GM19328 (cell line): ENCODE measurements around the gene EVA1A.

ENCODE experiments used
- ATAC-seq: cut with Tn5 transposase; IDR thresholded peaks from one replicate; pipeline ENCODE4 v1.9.1; 2021; ENCODE audit warnings: mild to moderate bottlenecking, moderate library complexity; ENCODE audit not compliant: unreplicated experiment

The EVA1A gene

GRCh38 chr2:75564026-75564688, 3.4 kb upstream of the EVA1A start:
- ATAC-seq = no peak

- ATAC-seq = no peak
These were observed 2.9 kb upstream of the EVA1A start for GRCh38 chr2:75563591-75563990.

- ATAC-seq = no peak
These were observed 1.8 kb upstream of the EVA1A start for GRCh38 chr2:75562513-75562864.

GRCh38 chr2:75561566-75562512, 1.1 kb upstream of the EVA1A start:
- ATAC-seq = no peak

- ATAC-seq = no peak
These were observed 544 bp downstream of the EVA1A start for GRCh38 chr2:75560022-75560767.

GRCh38 chr2:75559680-75560021, 1.1 kb downstream of the EVA1A start:
- no peak for ATAC-seq

GRCh38 chr2:75558786-75559679, 1.7 kb downstream of the EVA1A start:
- ATAC-seq = no peak

GRCh38 chr2:75558136-75558535, 2.6 kb downstream of the EVA1A start:
- no peak for ATAC-seq

- no peak for ATAC-seq
These were observed 3.1 kb downstream of the EVA1A start for GRCh38 chr2:75557474-75558133.

- no peak for ATAC-seq
These were observed 3.9 kb downstream of the EVA1A start for GRCh38 chr2:75556679-75557366.

- no peak for ATAC-seq
These were observed 5.0 kb downstream of the EVA1A start for GRCh38 chr2:75555701-75556100.

- ATAC-seq = no peak
These were observed 6.7 kb downstream of the EVA1A start for GRCh38 chr2:75553935-75554531.

- no peak for ATAC-seq
These were observed 8.5 kb downstream of the EVA1A start for GRCh38 chr2:75552222-75552621.

- no peak for ATAC-seq
These were observed 9.3 kb downstream of the EVA1A start for GRCh38 chr2:75551434-75551833.

- no peak for ATAC-seq
These were observed 11.1 kb downstream of the EVA1A start for GRCh38 chr2:75549401-75550253.

- ATAC-seq = no peak
These were observed 12.6 kb downstream of the EVA1A start for GRCh38 chr2:75548036-75548573.

GRCh38 chr2:75547345-75548035, 13.2 kb downstream of the EVA1A start:
- ATAC-seq = no peak
